IMR-90 (cell line): Measurements from ENCODE around the gene AKAP13. TPM values are rescaled to one million over a fixed set of nuclear protein-coding genes. Genes with fewer than 3 reads are reported as not detected.
A peak's percentile ranks its signal among the peaks of the same experiment; 100 is the strongest.

Source experiments
- ATAC-seq: fragments of 200-7000 bp; cut with Tn5 transposase; 2 replicates; pipeline ENCODE4 v1.9.1; 2020; ENCODE audit warnings: low read depth, mild to moderate bottlenecking, moderate library complexity
- BruUV-seq: library from RNA; stranded (reverse); fragments of 400-500 nt; replicated peaks from 2 replicates; lab custom pipeline; 2021; lab: Mats Ljungman, UMichigan
- CTCF ChIA-PET: fragments of 300-600 bp; formaldehyde crosslinking; extraction: SDS; loops from one replicate; lab custom pipeline; 2021; ENCODE audit warnings: antibody characterized with exemption; lab: Yijun Ruan, JAX
- POLR2A ChIA-PET: fragments of 300-600 bp; sonication (Branson Sonifier 250); formaldehyde crosslinking; loops from one replicate; lab custom pipeline; 2022; ENCODE audit warnings: antibody characterized with exemption; ENCODE audit not compliant: unreplicated experiment; lab: Charles Lee
- DNase-seq: peaks from one replicate; pipeline ENCODE4 v3.0.0; 2013
- H2AFZ ChIP-seq: replicated peaks from 2 replicates; pipeline ENCODE3; 2013; ENCODE audit warnings: low read length, mild to moderate bottlenecking; ENCODE audit not compliant: poor library complexity
- H2AK5ac ChIP-seq: 2 replicates; pipeline ENCODE4 v1.6.1; 2013; ENCODE audit warnings: low read depth, low read length, inconsistent platforms
- H2AK9ac ChIP-seq: replicated peaks from 2 replicates; pipeline ENCODE3; 2013; ENCODE audit warnings: mild to moderate bottlenecking, low read depth, low read length, moderate library complexity; ENCODE audit not compliant: poor library complexity
- H2BK120ac ChIP-seq: 2 replicates; pipeline ENCODE4 v1.6.1; 2013; ENCODE audit warnings: low read depth, low read length, inconsistent platforms
- H2BK15ac ChIP-seq: 3 replicates; pipeline ENCODE4 v1.6.1; 2013; ENCODE audit warnings: low read depth, low read length, inconsistent platforms
- H2BK20ac ChIP-seq: 2 replicates; pipeline ENCODE4 v1.6.1; 2013; ENCODE audit warnings: low read depth, mild to moderate bottlenecking, inconsistent platforms, low read length, moderate library complexity
- H2BK5ac ChIP-seq: 2 replicates; pipeline ENCODE4 v1.6.1; 2013; ENCODE audit warnings: mild to moderate bottlenecking, low read depth, low read length, inconsistent platforms; ENCODE audit not compliant: poor library complexity, severe bottlenecking
- H3K14ac ChIP-seq: replicated peaks from 2 replicates; pipeline ENCODE4 v1.6.1; 2013; ENCODE audit warnings: low read depth, low read length, inconsistent platforms
- H3K18ac ChIP-seq: 2 replicates; pipeline ENCODE4 v1.6.1; 2013; ENCODE audit warnings: low read depth, low read length, control low read depth
- H3K23ac ChIP-seq: 2 replicates; pipeline ENCODE4 v1.6.1; 2013; ENCODE audit warnings: low read depth, low read length, inconsistent platforms
- H3K27ac ChIP-seq: 2 replicates; pipeline ENCODE4 v1.5.1; 2013; ENCODE audit warnings: mild to moderate bottlenecking, control low read depth, low read length; ENCODE audit not compliant: insufficient read depth
- H3K27me3 ChIP-seq: 2 replicates; pipeline ENCODE4 v1.6.1; 2013; ENCODE audit warnings: low read length; ENCODE audit not compliant: control insufficient read depth, insufficient read depth
- H3K36me3 ChIP-seq: 2 replicates; pipeline ENCODE4 v1.6.1; 2013; ENCODE audit warnings: low read length, mixed read lengths; ENCODE audit not compliant: control insufficient read depth, insufficient read depth
- H3K4ac ChIP-seq: 2 replicates; pipeline ENCODE4 v1.6.1; 2013; ENCODE audit warnings: low read depth, low read length, inconsistent platforms
- H3K4me1 ChIP-seq: 2 replicates; pipeline ENCODE4 v1.6.1; 2013; ENCODE audit warnings: low read length, mixed read lengths; ENCODE audit not compliant: control insufficient read depth, insufficient read depth
- H3K4me2 ChIP-seq: 2 replicates; pipeline ENCODE4 v1.6.1; 2013; ENCODE audit warnings: low read depth, mild to moderate bottlenecking, control low read depth, low read length, moderate library complexity
- H3K4me3 ChIP-seq: 2 replicates; pipeline ENCODE4 v1.5.1; 2013; ENCODE audit warnings: low read depth, mild to moderate bottlenecking, control low read depth, low read length, moderate library complexity; ENCODE audit not compliant: insufficient read depth
- H3K56ac ChIP-seq: 2 replicates; pipeline ENCODE4 v1.6.1; 2013; ENCODE audit warnings: low read length, inconsistent platforms; ENCODE audit not compliant: insufficient read depth; ENCODE audit errors: extremely low read depth
- H3K79me1 ChIP-seq, 2 experiments: 2 replicates each; pipeline ENCODE4 v1.6.1; 2013; ENCODE audit warnings: low read length in 2 of 2, inconsistent platforms in 1 of 2, low read depth in 1 of 2
- H3K9ac ChIP-seq: 2 replicates; pipeline ENCODE4 v1.6.1; 2013; ENCODE audit warnings: low read depth, low read length, control low read depth
- H3K9me1 ChIP-seq: 2 replicates; pipeline ENCODE4 v1.6.1; 2013; ENCODE audit warnings: low read length, inconsistent platforms; ENCODE audit not compliant: insufficient read depth
- H3K9me3 ChIP-seq: 2 replicates; pipeline ENCODE4 v1.6.1; 2013; ENCODE audit warnings: low read length; ENCODE audit not compliant: control insufficient read depth, insufficient read depth
- H4K20me1 ChIP-seq: 2 replicates; pipeline ENCODE4 v1.6.1; 2013; ENCODE audit warnings: low read length, inconsistent platforms; ENCODE audit not compliant: insufficient read depth
- H4K5ac ChIP-seq: 2 replicates; pipeline ENCODE4 v1.6.1; 2013; ENCODE audit warnings: mild to moderate bottlenecking, low read depth, low read length, control low read depth
- H4K8ac ChIP-seq, 2 experiments: 2 replicates each; pipeline ENCODE4 v1.6.1; 2013; ENCODE audit warnings: low read depth in 2 of 2, low read length in 2 of 2, control low read depth in 1 of 2, inconsistent platforms in 1 of 2
- H4K91ac ChIP-seq: 2 replicates; pipeline ENCODE4 v1.6.1; 2013; ENCODE audit warnings: low read depth, low read length, inconsistent platforms; ENCODE audit not compliant: insufficient read depth
- BHLHE40 ChIP-seq: fragments of 150-350 bp; IDR thresholded peaks from 2 replicates; pipeline ENCODE4 v1.6.1; 2016; ENCODE audit warnings: mild to moderate bottlenecking, low read depth, low read length
- CEBPB ChIP-seq: IDR thresholded peaks from 2 replicates; pipeline ENCODE4 v1.6.1; 2012; ENCODE audit warnings: low read depth, low read length, improper control_type of control experiment
- CHD1 ChIP-seq: IDR thresholded peaks from 2 replicates; pipeline ENCODE4 v1.6.1; 2012; ENCODE audit warnings: low read depth, low read length, improper control_type of control experiment
- FOS ChIP-seq: fragments of 150-350 bp; IDR thresholded peaks from 2 replicates; pipeline ENCODE4 v1.6.1; 2016; ENCODE audit warnings: low read depth, low read length
- MAFK ChIP-seq: IDR thresholded peaks from 2 replicates; pipeline ENCODE4 v1.6.1; 2012; ENCODE audit warnings: low read depth, low read length, improper control_type of control experiment
- MAZ ChIP-seq: IDR thresholded peaks from 2 replicates; pipeline ENCODE4 v1.6.1; 2012; ENCODE audit warnings: low read depth, mild to moderate bottlenecking, low read length, improper control_type of control experiment, moderate library complexity, borderline replicate concordance
- MXI1 ChIP-seq: IDR thresholded peaks from 2 replicates; pipeline ENCODE4 v1.6.1; 2012; ENCODE audit warnings: low read depth, mild to moderate bottlenecking, low read length, moderate library complexity, borderline replicate concordance
- NFE2L2 ChIP-seq: fragments of 150-350 bp; IDR thresholded peaks from 2 replicates; pipeline ENCODE4 v1.6.1; 2016; ENCODE audit warnings: low read depth, mild to moderate bottlenecking, low read length
- POLR2A ChIP-seq: IDR thresholded peaks from 2 replicates; pipeline ENCODE4 v1.6.1; 2012; ENCODE audit warnings: mild to moderate bottlenecking, low read depth, low read length
- RAD21 ChIP-seq: IDR thresholded peaks from 2 replicates; pipeline ENCODE4 v1.6.1; 2012; ENCODE audit warnings: low read length, improper control_type of control experiment
- RCOR1 ChIP-seq: IDR thresholded peaks from 2 replicates; pipeline ENCODE4 v1.6.1; 2012; ENCODE audit warnings: mild to moderate bottlenecking, low read length, improper control_type of control experiment; ENCODE audit not compliant: insufficient replicate concordance
- SMC3 ChIP-seq: fragments of 150-350 bp; IDR thresholded peaks from 2 replicates; pipeline ENCODE4 v1.6.1; 2016; ENCODE audit warnings: low read depth, mild to moderate bottlenecking, antibody characterized with exemption, low read length, moderate library complexity
- WGBS, 2 experiments: methylation state at CpG; one replicate each; pipeline versions ENCODE4 v1.1.5 to v1.1.7; 2013; ENCODE audit warnings: missing lambda C conversion rate in 2 of 2; ENCODE audit not compliant: insufficient read length in 1 of 2; ENCODE audit errors: extremely low coverage in 2 of 2; 5-methylcytosine and 5-hydroxymethylcytosine counted together
- dilution Hi-C: fragments of 300-500 bp; cut with HindIII; formaldehyde crosslinking; loops from one replicate; pipeline ENCODE4 v1.14.3; 2018; ENCODE audit warnings: low sequenced_read_pairs; ENCODE audit not compliant: unreplicated experiment
- in situ Hi-C: fragments of 300-500 bp; cut with MboI; formaldehyde crosslinking; loops from 3 replicates; pipeline ENCODE4 v1.14.3; 2019; ENCODE audit warnings: low sequenced_read_pairs, inconsistent platforms, mixed read lengths
- intact Hi-C: fragments of 100-400 bp; cut with micrococcal nuclease; formaldehyde crosslinking; loops from 2 replicates; pipeline ENCODE4 v1.10.0; 2022
- polyA plus RNA-seq, 3 experiments: library from polyadenylated mRNA; depleted of rRNA; stranded (reverse); fragments of >200 nt; gene quantifications; 2 replicates each; pipeline ENCODE4 v1.2.3, GENCODE V29; 2012; ENCODE audit warnings: low replicate concordance in 1 of 3
- total RNA-seq: library from RNA; depleted of rRNA; stranded (reverse); fragments of >200 nt; gene quantifications from 2 replicates; pipeline ENCODE4 v1.2.3, GENCODE V29; 2012
- TF ChIP-seq, protein P1 (sequence below): conservative IDR thresholded peaks from 2 replicates; pipeline ENCODE4 v1.5.1; 2012; ENCODE audit warnings: mild to moderate bottlenecking, low read depth, low read length, improper control_type of control experiment
- TF ChIP-seq, protein P2 (sequence below): fragments of 150-350 bp; IDR thresholded peaks from 2 replicates; pipeline ENCODE4 v1.6.1; 2017; ENCODE audit warnings: mild to moderate bottlenecking, antibody characterized with exemption, low read length, low read depth
- TF ChIP-seq, protein P3 (sequence below): fragments of 150-350 bp; IDR thresholded peaks from 2 replicates; pipeline ENCODE4 v1.6.1; 2016; ENCODE audit warnings: low read depth, mild to moderate bottlenecking, low read length, moderate library complexity, borderline replicate concordance

AKAP13 gene
- total and polyA plus RNA-seq, 2 of the 4 experiments (the other 2 are of a cell fraction), result 10.4 to 46.4 TPM

DNA sequence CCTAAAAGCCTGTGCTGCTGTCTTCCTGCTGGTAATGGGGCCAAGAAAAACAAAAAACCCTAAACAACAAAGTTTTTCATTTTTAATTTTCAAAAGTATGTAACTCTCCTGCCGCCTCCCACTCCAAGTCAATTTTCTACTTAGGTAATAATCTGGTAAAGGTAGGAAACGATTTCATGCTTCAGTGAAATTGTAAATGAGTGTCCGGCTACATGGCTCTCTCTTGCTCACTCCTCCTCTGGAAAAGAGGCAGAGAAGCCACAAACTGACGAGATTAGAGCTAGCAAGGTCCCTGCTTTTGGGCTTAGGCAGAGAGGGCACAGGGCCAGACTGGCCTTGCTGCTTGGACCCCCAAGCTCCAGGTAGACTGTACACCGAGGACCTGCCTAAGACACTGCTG is 390.9 kb downstream of the AKAP13 start:
- peaks cover 20 to 58% of the 10 kb centered on the region in 2 experiments for H3K79me1 ChIP-seq
- no TSS peak for BruUV-seq
- TF ChIP-seq MXI1 (no peak), CEBPB (no peak), RCOR1 (no peak), CHD1 (no peak), SMC3 (no peak), MAFK (no peak), FOS (no peak), BHLHE40 (no peak), MAZ (no peak), NFE2L2 (no peak), POLR2A (no peak), RAD21 (no peak)
- TF ChIP-seq, protein P1, sequence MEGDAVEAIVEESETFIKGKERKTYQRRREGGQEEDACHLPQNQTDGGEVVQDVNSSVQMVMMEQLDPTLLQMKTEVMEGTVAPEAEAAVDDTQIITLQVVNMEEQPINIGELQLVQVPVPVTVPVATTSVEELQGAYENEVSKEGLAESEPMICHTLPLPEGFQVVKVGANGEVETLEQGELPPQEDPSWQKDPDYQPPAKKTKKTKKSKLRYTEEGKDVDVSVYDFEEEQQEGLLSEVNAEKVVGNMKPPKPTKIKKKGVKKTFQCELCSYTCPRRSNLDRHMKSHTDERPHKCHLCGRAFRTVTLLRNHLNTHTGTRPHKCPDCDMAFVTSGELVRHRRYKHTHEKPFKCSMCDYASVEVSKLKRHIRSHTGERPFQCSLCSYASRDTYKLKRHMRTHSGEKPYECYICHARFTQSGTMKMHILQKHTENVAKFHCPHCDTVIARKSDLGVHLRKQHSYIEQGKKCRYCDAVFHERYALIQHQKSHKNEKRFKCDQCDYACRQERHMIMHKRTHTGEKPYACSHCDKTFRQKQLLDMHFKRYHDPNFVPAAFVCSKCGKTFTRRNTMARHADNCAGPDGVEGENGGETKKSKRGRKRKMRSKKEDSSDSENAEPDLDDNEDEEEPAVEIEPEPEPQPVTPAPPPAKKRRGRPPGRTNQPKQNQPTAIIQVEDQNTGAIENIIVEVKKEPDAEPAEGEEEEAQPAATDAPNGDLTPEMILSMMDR, result no peak
- TF ChIP-seq, protein P2, sequence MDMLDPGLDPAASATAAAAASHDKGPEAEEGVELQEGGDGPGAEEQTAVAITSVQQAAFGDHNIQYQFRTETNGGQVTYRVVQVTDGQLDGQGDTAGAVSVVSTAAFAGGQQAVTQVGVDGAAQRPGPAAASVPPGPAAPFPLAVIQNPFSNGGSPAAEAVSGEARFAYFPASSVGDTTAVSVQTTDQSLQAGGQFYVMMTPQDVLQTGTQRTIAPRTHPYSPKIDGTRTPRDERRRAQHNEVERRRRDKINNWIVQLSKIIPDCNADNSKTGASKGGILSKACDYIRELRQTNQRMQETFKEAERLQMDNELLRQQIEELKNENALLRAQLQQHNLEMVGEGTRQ, result no peak
- TF ChIP-seq, protein P3, sequence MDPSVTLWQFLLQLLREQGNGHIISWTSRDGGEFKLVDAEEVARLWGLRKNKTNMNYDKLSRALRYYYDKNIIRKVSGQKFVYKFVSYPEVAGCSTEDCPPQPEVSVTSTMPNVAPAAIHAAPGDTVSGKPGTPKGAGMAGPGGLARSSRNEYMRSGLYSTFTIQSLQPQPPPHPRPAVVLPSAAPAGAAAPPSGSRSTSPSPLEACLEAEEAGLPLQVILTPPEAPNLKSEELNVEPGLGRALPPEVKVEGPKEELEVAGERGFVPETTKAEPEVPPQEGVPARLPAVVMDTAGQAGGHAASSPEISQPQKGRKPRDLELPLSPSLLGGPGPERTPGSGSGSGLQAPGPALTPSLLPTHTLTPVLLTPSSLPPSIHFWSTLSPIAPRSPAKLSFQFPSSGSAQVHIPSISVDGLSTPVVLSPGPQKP, result no peak
- H2BK15ac ChIP-seq, result no peak overlapping the region
- CTCF ChIA-PET, result no interaction called here
- H3K9ac ChIP-seq, result no peak overlapping the region
- no peak overlapping the region for H3K23ac ChIP-seq
- H3K14ac ChIP-seq, result no peak overlapping the region
- no peak overlapping the region for H3K18ac ChIP-seq
- no peak overlapping the region for H4K5ac ChIP-seq
- H3K9me3 ChIP-seq, result no peaks in the 10 kb centered on the region
- no peak overlapping the region for H3K4ac ChIP-seq
- no peak overlapping the region for H4K8ac ChIP-seq
- POLR2A ChIA-PET, result no interaction called here
- ATAC-seq, result no peak
- peaks cover 10% of the 10 kb centered on the region; the same call in 1 of the 2 replicates for H3K4me1 ChIP-seq
- peaks cover 22% of the 10 kb centered on the region for H3K9me1 ChIP-seq
- H3K27me3 ChIP-seq, result no peaks in the 10 kb centered on the region
- peak overlapping the region; percentile 23 for H2AFZ ChIP-seq
- peak overlapping the region; percentile 29 for H2AK9ac ChIP-seq
- WGBS, 2 experiments, result no CpG with 5 or more reads among the region's 5 CpGs
- peaks cover 25% of the 10 kb centered on the region for H4K20me1 ChIP-seq
- no peak overlapping the region for H3K27ac ChIP-seq
- H2BK120ac ChIP-seq, result no peak overlapping the region
- in situ Hi-C loops, result no loop called here
- H2BK5ac ChIP-seq, result no peak overlapping the region
- no peak overlapping the region for H3K56ac ChIP-seq
- no peak overlapping the region for H2BK20ac ChIP-seq
- no peak overlapping the region for H3K4me2 ChIP-seq
- H2AK5ac ChIP-seq, result no peak overlapping the region
- peaks cover 2% of the 10 kb centered on the region; the same call in 1 of the 2 replicates for H3K36me3 ChIP-seq
- dilution Hi-C loops, result no loop called here
- no peak overlapping the region for H3K4me3 ChIP-seq
- no peak for DNase-seq
- intact Hi-C loops, result no loop called here
- H4K91ac ChIP-seq, result no peak overlapping the region
